Lower lobe of right lung (tissue), 2 donors: ENCODE data around the gene VAT1L. TPM values are rescaled to one million over a fixed set of nuclear protein-coding genes. Genes with fewer than 3 reads are reported as not detected.
A peak's percentile ranks its signal among the peaks of the same experiment; 100 is the strongest.

Source experiments
- ATAC-seq, 2 donors: fragments of 200-7000 bp; cut with Tn5 transposase; one replicate each; pipeline ENCODE4 v1.9.1; 2020 to 2022; ENCODE audit warnings: mild to moderate bottlenecking in 2 of 2, moderate library complexity in 2 of 2
- DNase-seq: peaks from one replicate; pipeline ENCODE4 v3.0.0-alpha.2; 2020
- H3K27ac ChIP-seq: fragments of 200-600 bp; one replicate; pipeline ENCODE4 v1.8.0; 2022
- H3K27me3 ChIP-seq: fragments of 200-600 bp; one replicate; pipeline ENCODE4 v1.8.0; 2022; ENCODE audit warnings: low read depth
- H3K36me3 ChIP-seq: fragments of 200-600 bp; one replicate; pipeline ENCODE4 v1.8.0; 2022; ENCODE audit warnings: mild to moderate bottlenecking
- H3K4me1 ChIP-seq: fragments of 200-600 bp; one replicate; pipeline ENCODE4 v1.8.0; 2022
- H3K4me3 ChIP-seq: fragments of 200-600 bp; one replicate; pipeline ENCODE4 v1.8.0; 2022; ENCODE audit warnings: mild to moderate bottlenecking
- H3K9me3 ChIP-seq: fragments of 200-600 bp; one replicate; pipeline ENCODE4 v1.8.0; 2022
- intact Hi-C: fragments of 100-400 bp; cut with DNase I; formaldehyde crosslinking; loops from one replicate; pipeline ENCODE4 v1.11.0; 2022
- total RNA-seq: library from RNA; stranded (reverse); fragmentation: NEBNext Ultra II Directional; extraction: Animal tissue kit (Norgen Biotek cat#: 25700); gene quantifications from one replicate; pipeline ENCODE4 v1.2.1, GENCODE V29; 2021
- TF ChIP-seq, protein P1 (sequence below): fragments of 200-600 bp; IDR thresholded peaks from one replicate; pipeline ENCODE4 v1.8.0; 2022; ENCODE audit warnings: antibody characterized with exemption, mild to moderate bottlenecking
- donor health status: DM: no; HTN: yes; CAD: no; lungs with severe emphysema.

Gene VAT1L
- total RNA-seq, 1 donor from 2014 or later, result 0.38 TPM

DNA sequence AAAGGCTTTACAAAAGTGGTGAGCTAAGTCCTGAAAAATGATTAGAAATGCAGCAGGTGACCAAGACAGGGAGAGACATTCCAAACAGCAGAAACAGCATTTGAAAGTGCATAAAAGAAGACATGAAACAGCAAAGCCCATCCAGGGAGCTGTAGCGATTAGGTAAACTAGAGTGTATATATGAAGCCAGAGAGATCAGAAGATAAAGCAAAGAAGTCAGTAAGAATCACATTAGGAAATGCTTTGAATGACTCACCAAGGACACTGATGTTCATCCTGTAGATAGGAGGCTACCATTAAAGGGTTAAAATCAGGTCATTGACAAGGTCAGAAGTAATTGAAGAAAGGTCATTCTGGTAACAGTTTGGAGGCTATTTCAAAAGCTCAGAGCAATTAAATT is 27.6 kb upstream of the VAT1L start:
- H3K27me3 ChIP-seq, result no peaks in the 10 kb centered on the region
- no peak overlapping the region for H3K27ac ChIP-seq
- H3K4me1 ChIP-seq, result peaks cover 16% of the 10 kb centered on the region
- H3K36me3 ChIP-seq, result no peaks in the 10 kb centered on the region
- no peak overlapping the region for H3K4me3 ChIP-seq
- intact Hi-C loops, result no loop called here
- no peaks in the 10 kb centered on the region for H3K9me3 ChIP-seq
- DNase-seq, result no peak
- no peak for ATAC-seq
- TF ChIP-seq, protein P1, sequence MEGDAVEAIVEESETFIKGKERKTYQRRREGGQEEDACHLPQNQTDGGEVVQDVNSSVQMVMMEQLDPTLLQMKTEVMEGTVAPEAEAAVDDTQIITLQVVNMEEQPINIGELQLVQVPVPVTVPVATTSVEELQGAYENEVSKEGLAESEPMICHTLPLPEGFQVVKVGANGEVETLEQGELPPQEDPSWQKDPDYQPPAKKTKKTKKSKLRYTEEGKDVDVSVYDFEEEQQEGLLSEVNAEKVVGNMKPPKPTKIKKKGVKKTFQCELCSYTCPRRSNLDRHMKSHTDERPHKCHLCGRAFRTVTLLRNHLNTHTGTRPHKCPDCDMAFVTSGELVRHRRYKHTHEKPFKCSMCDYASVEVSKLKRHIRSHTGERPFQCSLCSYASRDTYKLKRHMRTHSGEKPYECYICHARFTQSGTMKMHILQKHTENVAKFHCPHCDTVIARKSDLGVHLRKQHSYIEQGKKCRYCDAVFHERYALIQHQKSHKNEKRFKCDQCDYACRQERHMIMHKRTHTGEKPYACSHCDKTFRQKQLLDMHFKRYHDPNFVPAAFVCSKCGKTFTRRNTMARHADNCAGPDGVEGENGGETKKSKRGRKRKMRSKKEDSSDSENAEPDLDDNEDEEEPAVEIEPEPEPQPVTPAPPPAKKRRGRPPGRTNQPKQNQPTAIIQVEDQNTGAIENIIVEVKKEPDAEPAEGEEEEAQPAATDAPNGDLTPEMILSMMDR, result no peak

DNA sequence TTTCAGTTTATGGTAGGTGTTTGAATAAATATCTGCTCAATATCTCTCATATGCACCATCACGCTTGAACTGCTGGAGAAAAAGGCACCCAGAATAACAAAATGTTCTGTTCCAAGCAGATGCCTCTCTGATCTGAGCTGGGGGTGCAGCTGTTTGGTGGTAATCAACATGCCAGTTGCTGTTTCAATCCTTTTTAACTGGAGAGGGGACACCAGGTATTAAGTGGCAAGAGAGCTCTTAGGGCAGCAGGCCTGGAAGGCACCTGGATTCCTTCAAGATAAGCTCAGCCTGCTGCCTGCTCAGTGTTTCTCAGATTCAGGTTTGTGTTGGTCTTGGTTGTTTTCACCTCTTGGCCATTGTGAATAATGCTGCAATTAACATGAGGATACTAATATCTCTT is 27.2 kb upstream of the VAT1L start:
- no peaks in the 10 kb centered on the region for H3K27me3 ChIP-seq
- H3K4me1 ChIP-seq, result peaks cover 16% of the 10 kb centered on the region
- ATAC-seq (peak; percentile 57 to 83), DNase-seq (no peak)
- H3K36me3 ChIP-seq, result no peaks in the 10 kb centered on the region
- intact Hi-C loops, result no loop called here
- H3K4me3 ChIP-seq, result no peak overlapping the region
- TF ChIP-seq, protein P1, result no peak
- H3K9me3 ChIP-seq, result no peaks in the 10 kb centered on the region
- no peak overlapping the region for H3K27ac ChIP-seq

DNA sequence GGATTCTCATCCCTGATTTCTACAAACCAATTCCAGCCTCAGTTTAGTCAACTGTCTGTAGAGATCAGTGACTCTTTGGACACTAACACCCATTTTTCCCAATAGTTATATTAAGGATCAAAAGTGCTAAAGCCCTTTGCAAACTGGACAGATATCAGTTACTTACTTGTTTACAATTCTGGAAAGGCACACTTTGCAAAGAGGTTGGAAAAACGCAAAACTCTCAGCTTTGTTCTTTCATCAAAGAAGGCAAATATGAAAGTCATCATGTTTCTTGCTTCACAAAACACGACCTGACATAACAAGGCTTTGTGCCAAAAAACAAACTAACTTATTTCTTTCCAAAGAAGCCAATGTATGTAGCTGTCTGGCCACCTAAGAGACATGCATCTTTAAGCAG is 26.1 kb upstream of the VAT1L start:
- H3K36me3 ChIP-seq, result no peaks in the 10 kb centered on the region
- no peak overlapping the region for H3K4me3 ChIP-seq
- ATAC-seq (no peak), DNase-seq (no peak)
- H3K4me1 ChIP-seq, result peaks cover 16% of the 10 kb centered on the region
- no peaks in the 10 kb centered on the region for H3K9me3 ChIP-seq
- H3K27ac ChIP-seq, result no peak overlapping the region
- TF ChIP-seq, protein P1, result no peak
- no peaks in the 10 kb centered on the region for H3K27me3 ChIP-seq
- intact Hi-C loops, result no loop called here

DNA sequence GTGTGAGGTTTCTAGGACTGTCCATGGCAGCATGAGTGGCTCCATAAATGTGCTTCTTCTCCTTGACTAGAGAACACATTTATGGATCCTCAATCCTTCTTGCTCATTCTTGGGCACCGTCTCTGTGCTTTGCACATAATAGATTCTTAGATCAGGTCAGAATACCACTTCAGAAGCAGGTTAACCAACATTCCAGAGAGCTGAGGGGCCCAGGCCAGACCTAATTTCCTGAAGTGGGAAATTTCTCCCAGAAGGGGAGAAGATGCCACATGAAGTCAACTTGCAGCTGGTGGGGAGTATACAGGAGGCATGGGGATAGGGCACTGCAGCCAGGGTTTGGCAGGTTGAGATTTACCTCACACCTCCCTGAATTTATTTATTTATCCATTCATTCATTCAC is 24.4 kb upstream of the VAT1L start:
- peaks cover 16% of the 10 kb centered on the region for H3K4me1 ChIP-seq
- H3K27ac ChIP-seq, result peak overlapping the region; percentile 4
- TF ChIP-seq, protein P1, result no peak
- H3K4me3 ChIP-seq, result no peak overlapping the region
- peak; percentile 59 to 76 for ATAC-seq
- H3K9me3 ChIP-seq, result no peaks in the 10 kb centered on the region
- no peaks in the 10 kb centered on the region for H3K27me3 ChIP-seq
- intact Hi-C loops, result no loop called here
- no peak for DNase-seq
- no peaks in the 10 kb centered on the region for H3K36me3 ChIP-seq

DNA sequence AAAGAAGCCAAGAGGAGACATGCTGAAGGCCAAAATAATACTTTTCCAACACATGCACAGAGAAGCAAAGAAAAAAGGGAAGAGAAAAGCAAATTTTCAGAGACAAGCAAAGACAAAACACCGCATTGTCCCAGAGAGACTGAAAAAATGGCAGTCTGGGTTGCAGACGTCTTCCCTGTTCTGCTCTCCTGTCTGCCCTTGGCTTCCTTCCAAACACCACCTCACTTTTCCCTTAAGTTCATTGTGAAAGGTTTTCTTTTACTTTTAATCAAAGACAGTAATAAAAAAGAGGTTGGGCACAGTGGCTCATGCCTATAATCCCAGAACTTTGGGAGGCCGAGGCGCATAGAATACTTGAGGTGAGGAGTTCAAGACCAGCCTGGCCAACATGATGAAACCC is 21.2 kb upstream of the VAT1L start:
- TF ChIP-seq, protein P1, result no peak
- no peak for ATAC-seq
- DNase-seq, result no peak
- H3K4me1 ChIP-seq, result peaks cover 11% of the 10 kb centered on the region
- no peaks in the 10 kb centered on the region for H3K27me3 ChIP-seq
- H3K4me3 ChIP-seq, result no peak overlapping the region
- H3K36me3 ChIP-seq, result no peaks in the 10 kb centered on the region
- H3K9me3 ChIP-seq, result no peaks in the 10 kb centered on the region
- H3K27ac ChIP-seq, result no peak overlapping the region
- intact Hi-C loops, result no loop called here

DNA sequence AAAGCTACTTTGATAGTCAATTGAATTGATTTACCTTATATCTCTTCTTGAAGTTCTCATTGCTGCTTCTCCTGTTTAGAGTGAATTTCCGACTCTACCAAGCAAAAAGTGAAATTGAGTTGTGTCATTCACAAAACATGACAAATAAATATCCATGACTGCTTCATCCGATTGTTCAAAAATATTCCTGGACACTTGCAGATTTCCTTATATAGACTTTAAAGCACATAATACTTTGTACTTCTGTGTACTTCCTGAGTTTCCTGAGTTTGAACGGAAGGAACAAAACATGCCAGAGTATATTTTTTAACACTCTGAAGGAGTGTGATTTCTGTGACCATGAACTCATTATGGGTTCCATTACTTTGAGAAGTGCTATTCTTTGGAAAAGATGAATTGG is 20.5 kb upstream of the VAT1L start:
- H3K4me3 ChIP-seq, result no peak overlapping the region
- H3K36me3 ChIP-seq, result no peaks in the 10 kb centered on the region
- H3K9me3 ChIP-seq, result no peaks in the 10 kb centered on the region
- TF ChIP-seq, protein P1, result no peak
- intact Hi-C loops, result no loop called here
- H3K27me3 ChIP-seq, result no peaks in the 10 kb centered on the region
- peaks cover 11% of the 10 kb centered on the region for H3K4me1 ChIP-seq
- ATAC-seq, result no peak
- no peak overlapping the region for H3K27ac ChIP-seq
- DNase-seq, result no peak
